ENCODE measurements around the gene RNF167.

RNF167 gene

GRCh38 chr17:4939796-4940554, at the start of gene RNF167, which contains the start of gene SLC25A11:
TSS of gene RNF167 (plus strand) at chr17:4940268. CDS start at chr17:4940910, 642 bp downstream.
TSS of gene SLC25A11 (minus strand) at chr17:4940046. CDS start at chr17:4939910, 136 bp downstream.
- peak; percentile 99 for DNase-seq (ENCODE audit: low spot score)

DNA sequence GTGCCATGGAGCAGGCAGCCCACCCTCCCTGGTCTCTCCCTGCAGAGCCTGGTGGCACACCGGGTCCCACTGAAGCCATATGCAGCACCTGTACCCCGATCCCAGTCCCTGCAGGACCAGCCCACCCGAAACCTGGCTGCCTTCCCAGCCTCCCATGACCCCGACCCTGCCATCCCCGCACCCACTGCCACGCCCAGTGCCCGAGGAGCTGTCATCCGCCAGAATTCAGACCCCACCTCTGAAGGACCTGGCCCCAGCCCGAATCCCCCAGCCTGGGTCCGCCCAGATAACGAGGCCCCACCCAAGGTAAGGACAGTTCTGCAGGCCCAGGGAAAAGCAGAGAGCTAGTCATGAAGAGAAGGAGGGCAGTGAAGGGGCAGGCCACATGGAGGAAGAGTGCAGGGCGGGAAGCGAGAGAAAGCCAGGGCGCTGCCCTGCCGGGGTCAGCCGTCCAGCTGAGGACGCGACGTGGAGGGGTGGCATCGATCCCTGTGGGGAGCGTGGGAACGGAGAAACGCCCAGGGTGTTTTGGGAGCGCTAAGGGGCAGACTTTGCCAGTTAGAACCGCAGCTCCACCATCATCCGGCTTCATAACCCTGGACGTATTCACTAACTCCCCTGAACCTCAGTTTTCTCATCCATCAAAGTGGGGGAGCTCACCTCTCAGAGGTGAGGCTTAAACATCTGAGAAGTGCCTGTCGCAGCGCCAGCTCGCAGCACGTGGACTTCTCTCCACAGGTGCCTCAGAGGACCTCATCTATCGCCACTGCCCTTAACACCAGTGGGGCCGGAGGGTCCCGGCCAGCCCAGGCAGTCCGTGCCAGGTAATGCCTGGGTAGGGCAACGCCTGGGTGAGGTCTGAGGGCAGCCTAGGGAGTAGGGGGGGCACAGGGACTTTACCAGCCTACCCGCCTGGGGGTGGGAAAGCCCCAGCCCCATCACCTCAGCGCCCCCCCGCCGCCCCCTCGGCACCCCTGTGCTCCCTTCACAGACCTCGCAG, 48.4 kb upstream of the RNF167 start:
- no peak for DNase-seq (ENCODE audit: low spot score)

DNA sequence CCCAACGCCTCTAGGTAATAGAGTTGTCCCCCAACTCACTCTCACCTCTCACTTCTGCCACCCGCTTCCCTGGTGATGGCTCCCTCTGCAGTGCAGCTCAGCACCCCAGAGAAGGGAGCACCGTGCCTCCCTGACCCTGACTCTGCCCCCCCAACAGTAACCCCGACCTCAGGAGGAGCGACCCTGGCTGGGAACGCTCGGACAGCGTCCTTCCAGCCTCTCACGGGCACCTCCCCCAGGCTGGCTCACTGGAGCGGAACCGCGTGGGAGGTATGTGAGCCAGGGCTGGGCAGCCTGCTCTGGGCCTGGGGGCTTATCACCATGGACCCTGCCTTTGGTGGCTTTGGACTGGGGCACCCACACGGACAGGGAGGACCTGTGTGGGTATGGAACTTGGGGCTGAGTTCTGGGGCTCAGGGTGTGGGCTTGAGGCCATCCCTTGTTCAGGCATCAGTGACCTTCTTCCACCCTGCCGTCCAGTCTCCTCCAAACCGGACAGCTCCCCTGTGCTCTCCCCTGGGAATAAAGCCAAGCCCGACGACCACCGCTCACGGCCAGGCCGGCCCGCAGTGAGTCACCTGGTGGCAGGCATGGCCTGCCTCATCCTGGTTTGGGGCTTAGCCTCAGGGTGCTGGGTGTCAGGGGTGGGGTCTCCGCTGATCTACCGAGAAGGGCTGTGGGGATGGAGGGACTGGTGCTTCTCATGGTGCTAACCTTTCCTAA, 47.4 kb upstream of the RNF167 start:
- no peak for DNase-seq (ENCODE audit: low spot score)

DNA sequence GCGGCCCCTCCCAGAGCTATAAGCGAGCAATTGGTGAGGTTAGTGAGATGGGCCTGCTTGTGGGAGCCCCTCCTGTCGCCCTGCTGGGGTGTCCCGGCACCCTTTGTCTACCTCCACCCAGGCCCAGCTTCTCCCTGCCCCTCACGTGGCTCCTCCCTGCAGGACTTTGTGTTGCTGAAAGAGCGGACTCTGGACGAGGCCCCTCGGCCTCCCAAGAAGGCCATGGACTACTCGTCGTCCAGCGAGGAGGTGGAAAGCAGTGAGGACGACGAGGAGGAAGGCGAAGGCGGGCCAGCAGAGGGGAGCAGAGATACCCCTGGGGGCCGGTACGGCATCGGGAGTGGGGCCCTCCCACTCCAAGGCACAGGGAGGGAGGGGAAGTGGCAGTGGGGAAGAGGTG, 46.8 kb upstream of the RNF167 start:
- no peak for DNase-seq (ENCODE audit: low spot score)

DNA sequence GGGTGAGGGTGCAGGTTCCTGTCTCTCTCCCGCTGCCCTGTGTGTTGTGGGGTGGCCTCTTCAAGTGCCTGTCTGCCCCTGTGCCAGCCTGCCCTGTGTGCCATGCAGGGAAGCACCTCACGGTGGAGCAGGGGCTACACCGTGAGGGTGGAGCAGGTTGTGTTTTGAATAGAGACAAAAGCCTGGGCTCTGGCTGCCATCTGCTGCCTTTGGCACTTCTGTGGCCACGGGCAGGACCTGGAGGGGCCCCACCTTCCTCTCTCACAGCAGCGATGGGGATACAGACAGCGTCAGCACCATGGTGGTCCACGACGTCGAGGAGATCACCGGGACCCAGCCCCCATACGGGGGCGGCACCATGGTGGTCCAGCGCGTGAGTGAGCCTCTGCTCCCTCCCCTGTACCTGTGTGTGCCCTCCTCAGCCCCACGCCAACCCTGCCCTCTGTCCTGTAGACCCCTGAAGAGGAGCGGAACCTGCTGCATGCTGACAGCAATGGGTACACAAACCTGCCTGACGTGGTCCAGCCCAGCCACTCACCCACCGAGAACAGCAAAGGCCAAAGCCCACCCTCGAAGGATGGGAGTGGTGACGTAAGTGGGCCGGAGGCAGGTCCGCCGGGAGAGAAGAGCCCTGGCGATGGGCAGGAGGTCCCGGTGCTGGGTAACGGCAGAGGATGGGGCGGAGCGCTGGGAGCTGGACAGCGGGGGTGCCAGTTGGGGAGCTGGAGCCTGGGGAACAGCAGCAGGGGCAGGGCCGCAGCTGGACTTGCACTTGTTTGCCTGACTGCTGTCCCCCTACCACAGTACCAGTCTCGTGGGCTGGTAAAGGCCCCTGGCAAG, 46.1 kb upstream of the RNF167 start:
- no peak for DNase-seq (ENCODE audit: low spot score)

GRCh38 chr17:4895121-4895520, 44.9 kb upstream of the RNF167 start:
- DNase-seq (ENCODE audit: low spot score), result no peak

DNA sequence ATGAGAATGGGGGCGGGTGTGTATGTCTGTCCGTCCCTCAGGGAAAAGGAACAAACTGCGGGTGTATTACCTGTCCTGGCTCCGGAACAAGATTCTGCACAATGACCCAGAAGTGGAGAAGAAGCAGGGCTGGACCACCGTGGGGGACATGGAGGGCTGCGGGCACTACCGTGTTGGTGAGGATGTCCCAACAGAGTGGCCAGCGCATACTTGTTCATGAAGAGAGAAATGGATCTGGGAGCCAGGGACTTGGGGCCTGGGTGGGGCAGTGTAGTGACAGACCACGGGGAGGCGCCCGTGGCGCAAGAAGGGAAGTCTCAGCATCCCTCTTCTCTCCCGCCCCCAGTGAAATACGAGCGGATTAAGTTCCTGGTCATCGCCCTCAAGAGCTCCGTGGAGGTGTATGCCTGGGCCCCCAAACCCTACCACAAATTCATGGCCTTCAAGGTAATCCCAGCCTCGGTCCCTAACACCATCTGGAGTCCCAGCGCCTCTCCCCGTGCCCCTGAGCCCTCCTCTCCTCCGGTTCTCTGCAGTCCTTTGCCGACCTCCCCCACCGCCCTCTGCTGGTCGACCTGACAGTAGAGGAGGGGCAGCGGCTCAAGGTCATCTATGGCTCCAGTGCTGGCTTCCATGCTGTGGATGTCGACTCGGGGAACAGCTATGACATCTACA, 44.3 kb upstream of the RNF167 start:
- no peak for DNase-seq (ENCODE audit: low spot score)

DNA sequence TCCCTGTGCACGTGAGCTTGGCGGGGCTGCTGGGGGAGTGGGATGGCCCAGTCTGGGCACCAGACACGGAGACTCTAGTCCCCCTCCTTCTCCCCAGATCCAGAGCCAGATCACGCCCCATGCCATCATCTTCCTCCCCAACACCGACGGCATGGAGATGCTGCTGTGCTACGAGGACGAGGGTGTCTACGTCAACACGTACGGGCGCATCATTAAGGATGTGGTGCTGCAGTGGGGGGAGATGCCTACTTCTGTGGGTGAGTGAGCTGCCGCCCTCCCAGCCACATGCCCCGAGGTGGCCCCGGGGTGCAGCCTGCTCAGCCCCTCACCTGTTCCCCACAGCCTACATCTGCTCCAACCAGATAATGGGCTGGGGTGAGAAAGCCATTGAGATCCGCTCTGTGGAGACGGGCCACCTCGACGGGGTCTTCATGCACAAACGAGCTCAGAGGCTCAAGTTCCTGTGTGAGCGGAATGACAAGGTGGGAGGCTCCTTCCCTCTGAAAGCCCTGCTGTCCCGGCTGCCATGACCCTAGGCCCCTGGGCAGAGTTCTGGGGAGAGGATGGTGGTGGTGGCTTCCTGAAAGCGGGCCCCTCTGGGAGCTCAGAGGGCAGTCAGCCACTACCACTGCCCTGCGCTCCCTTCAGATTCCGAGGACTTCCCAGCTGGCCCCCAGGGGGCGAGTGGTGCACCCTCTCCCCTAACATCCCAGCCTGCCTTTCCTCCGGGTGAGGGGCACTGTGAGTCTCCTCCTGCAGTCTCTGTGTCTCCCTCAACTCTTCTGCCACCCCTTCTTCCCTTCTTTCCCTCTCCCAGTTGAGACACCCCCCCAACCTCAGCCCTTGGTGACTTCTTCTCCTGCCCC, 43.5 kb upstream of the RNF167 start:
- DNase-seq (ENCODE audit: low spot score), result no peak

DNA sequence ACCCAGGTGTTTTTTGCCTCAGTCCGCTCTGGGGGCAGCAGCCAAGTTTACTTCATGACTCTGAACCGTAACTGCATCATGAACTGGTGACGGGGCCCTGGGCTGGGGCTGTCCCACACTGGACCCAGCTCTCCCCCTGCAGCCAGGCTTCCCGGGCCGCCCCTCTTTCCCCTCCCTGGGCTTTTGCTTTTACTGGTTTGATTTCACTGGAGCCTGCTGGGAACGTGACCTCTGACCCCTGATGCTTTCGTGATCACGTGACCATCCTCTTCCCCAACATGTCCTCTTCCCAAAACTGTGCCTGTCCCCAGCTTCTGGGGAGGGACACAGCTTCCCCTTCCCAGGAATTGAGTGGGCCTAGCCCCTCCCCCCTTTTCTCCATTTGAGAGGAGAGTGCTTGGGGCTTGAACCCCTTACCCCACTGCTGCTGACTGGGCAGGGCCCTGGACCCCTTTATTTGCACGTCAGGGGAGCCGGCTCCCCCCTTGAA, 42.8 kb upstream of the RNF167 start:
- no peak for DNase-seq (ENCODE audit: low spot score)

DNA sequence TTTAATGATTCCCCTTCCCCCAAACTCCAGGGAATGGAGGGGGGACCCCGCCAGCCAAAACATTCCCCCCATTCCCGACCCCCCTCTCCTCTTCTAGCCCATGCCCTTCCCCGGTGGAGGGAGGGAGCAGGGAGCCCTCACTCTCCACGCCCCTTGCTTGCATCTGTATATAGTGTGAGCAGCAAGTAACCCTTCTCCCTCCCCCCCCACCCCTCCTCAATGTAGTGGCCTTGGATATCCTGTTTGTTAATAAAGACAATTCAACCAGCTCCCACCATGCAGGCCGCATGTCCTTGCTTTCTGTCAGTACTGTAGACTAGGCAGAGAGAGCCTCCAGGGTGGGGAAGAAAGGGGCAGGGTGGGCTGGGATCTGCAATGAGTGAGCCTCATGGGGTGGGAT, 42.3 kb upstream of the RNF167 start:
- no peak for DNase-seq (ENCODE audit: low spot score)

GRCh38 chr17:4898351-4898750, 41.7 kb upstream of the RNF167 start:
- no peak for DNase-seq (ENCODE audit: low spot score)

DNA sequence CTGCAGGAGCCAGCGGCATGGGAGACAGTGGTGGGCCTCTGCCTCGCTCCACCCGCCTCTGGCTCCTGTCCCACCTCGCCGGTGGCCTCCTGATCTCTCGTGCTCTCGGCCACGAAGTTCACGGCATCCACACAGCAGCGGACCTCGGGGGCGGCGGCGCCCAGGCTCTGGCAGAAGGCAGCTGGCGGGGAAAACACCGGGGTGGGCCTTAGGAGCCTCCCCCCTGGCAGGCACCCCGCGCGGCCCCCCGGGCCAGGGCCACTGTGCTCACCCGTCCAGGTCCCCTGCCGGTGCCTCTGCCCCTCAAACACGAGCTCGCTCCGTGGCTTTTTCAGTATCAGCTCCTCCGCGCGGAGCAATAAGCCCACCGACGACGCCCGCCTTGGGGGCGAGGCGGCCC, 41.1 kb upstream of the RNF167 start:
- DNase-seq (ENCODE audit: low spot score), result no peak

GRCh38 chr17:4899341-4900230, 40.5 kb upstream of the RNF167 start, which contains the start of gene C17orf107:
TSS of gene C17orf107 (plus strand) at chr17:4899536. CDS start at chr17:4899763, 227 bp downstream.
- no peak for DNase-seq (ENCODE audit: low spot score)

DNA sequence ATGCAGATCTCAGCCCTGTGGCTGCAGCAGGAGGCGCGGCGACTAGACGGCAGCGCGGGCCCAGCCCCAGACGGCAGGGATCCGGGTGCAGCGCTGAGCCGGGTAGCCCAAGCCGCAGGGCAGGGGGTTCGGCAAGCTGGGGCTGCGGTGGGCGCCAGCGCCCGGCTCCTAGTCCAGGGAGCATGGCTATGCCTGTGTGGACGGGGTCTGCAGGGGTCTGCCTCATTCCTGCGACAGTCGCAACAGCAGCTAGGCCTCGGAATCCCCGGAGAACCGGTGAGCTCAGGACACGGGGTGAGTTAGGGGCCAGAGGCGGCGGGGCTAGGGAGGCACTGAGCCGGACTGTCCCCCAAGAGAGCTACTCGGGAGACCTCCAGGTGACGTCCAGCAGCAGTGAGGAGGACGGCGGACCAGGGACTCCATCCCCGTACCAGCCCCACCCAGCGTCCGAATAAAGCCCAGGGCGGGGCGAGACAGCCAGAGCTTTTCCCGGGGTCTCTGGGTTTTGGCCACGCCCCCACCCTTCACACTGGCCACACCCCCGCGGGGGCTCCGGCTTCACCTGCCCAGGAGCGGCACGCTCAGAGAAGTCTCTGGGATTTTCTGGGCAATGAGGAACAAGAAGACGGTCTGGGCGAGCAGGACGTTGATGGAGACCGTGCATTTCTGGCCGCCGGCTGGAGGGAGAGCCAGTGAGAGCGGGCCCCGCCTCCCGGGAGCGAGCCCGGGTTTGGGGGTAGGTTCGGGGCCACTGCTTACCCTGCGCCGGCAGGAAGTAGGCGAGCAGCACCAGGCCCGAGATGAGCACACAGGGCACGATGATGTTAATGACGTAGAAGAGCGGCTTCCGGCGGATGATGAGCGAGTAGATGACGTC, 39.6 kb upstream of the RNF167 start:
- no peak for DNase-seq (ENCODE audit: low spot score)

GRCh38 chr17:4901108-4901647, 38.9 kb upstream of the RNF167 start:
- no peak for DNase-seq (ENCODE audit: low spot score)

DNA sequence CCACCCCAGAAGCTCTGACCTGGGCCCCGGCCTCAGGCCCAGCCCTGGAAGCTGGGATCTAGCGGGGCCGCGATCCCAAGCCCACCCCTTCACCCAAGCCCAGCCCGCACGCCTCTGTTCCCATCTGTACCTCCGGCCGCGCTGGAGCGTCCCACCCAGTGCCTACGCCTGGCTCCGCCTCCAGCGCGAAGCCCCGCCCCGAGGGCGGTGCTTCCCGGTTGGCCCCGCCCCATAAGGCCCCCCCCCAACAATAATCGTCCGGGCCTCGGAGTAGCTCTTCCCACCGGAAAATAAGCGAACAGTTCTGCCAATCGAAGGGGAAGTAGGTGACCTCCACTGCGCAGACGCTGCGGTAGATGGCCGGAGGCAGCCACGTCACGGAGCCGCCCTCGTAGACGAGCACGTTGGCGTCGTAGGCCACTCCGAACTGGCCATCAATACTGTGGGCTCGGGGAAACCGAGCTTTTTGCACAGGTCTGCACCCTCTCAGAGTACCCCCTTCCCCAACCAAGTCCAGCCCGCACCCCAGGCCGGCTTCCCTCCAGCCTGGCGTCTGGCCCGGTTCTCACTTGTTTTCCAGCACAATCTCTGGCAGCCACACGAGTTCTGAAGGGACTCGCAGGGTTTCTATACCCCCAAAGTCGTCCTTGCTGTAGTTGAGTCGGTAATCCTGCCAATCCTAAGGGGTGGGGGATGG, 38.3 kb upstream of the RNF167 start:
- DNase-seq (ENCODE audit: low spot score), result no peak

All from LoVo (cell line).